BJ (cell line): Measurements from ENCODE around the gene CCDC12. TPM values are rescaled to one million over a fixed set of nuclear protein-coding genes. Genes with fewer than 3 reads are reported as not detected.

Experiments
- CTCF ChIA-PET: fragments of 350-600 bp; formaldehyde crosslinking; extraction: SDS; loops from one replicate; lab custom pipeline; 2021; ENCODE audit warnings: antibody characterized with exemption, inconsistent platforms; lab: Yijun Ruan, JAX
- POLR2A ChIA-PET: fragments of 300-600 bp; sonication (Branson Sonifier 250); formaldehyde crosslinking; extraction: SDS; loops from one replicate; lab custom pipeline; 2021; ENCODE audit warnings: antibody characterized with exemption; lab: Charles Lee
- DNase-seq: peaks from one replicate; pipeline ENCODE4 v3.0.0-alpha.2; 2011; ENCODE audit warnings: low read depth
- H3K27me3 ChIP-seq: 2 replicates; pipeline ENCODE4 v1.6.0; 2011; ENCODE audit warnings: low read length; ENCODE audit not compliant: control insufficient read depth, insufficient read depth
- H3K36me3 ChIP-seq: 2 replicates; pipeline ENCODE4 v1.5.1; 2011; ENCODE audit warnings: low read length; ENCODE audit not compliant: control insufficient read depth, insufficient read depth
- H3K4me3 ChIP-seq: 2 replicates; pipeline ENCODE4 v1.5.1; 2011; ENCODE audit warnings: low read depth, mild to moderate bottlenecking, control low read depth, low read length
- CTCF ChIP-seq: IDR thresholded peaks from 2 replicates; pipeline ENCODE4 v1.5.1; 2011; ENCODE audit warnings: low read depth, mild to moderate bottlenecking, control low read depth, inconsistent platforms, low read length, moderate library complexity; ENCODE audit not compliant: insufficient read depth
- polyA plus RNA-seq: library from polyadenylated mRNA; depleted of rRNA; stranded (reverse); fragments of >200 nt; gene quantifications from 2 replicates; pipeline ENCODE4 v1.2.3, GENCODE V29; 2011

The CCDC12 gene
- polyA plus RNA-seq, 1 experiment: 20.8 TPM

- DNase-seq: no peak
- Histone ChIP-seq H3K36me3 (0 out of 2 replicates have a peak, but pooled peaks cover 1% of the 10 kb centered on the region), H3K4me3 (no peak overlapping the region), H3K27me3 (no peaks in the 10 kb centered on the region)
- CTCF ChIA-PET: no interaction called here
- no peak for TF ChIP-seq CTCF
- POLR2A ChIA-PET: no interaction called here
Observed at GRCh38 chr3:46972396-46972795, 4.1 kb downstream of the CCDC12 start.

- Histone ChIP-seq H3K27me3 (no peaks in the 10 kb centered on the region), H3K4me3 (no peak overlapping the region), H3K36me3 (peaks cover 1% of the 10 kb centered on the region; the same call in 1 of the 2 replicates)
- CTCF ChIA-PET: no interaction called here
- no peak for DNase-seq
- TF ChIP-seq CTCF: no peak
- POLR2A ChIA-PET: no interaction called here
Observed at GRCh38 chr3:46971742-46972141, 4.8 kb downstream of the CCDC12 start.

GRCh38 chr3:46971151-46971550 lies 5.4 kb downstream of the CCDC12 start:
- TF ChIP-seq CTCF: no peak
- no peak for DNase-seq
- Histone ChIP-seq H3K27me3 (no peaks in the 10 kb centered on the region), H3K4me3 (no peak overlapping the region), H3K36me3 (peaks cover 1% of the 10 kb centered on the region; the same call in 1 of the 2 replicates)
- ChIA-PET POLR2A (no interaction called here), CTCF (no interaction called here)

- no peaks in the 10 kb centered on the region for H3K27me3 ChIP-seq
- CTCF ChIA-PET: no interaction called here
- peaks cover 1% of the 10 kb centered on the region; the same call in 1 of the 2 replicates for H3K36me3 ChIP-seq
- no peak for DNase-seq
- no peak for TF ChIP-seq CTCF
- POLR2A ChIA-PET: no interaction called here
- H3K4me3 ChIP-seq: no peak overlapping the region
Observed at GRCh38 chr3:46970391-46971091, 6.0 kb downstream of the CCDC12 start.

GRCh38 chr3:46968783-46969428 lies 7.6 kb downstream of the CCDC12 start:
- ChIA-PET CTCF (no interaction called here), POLR2A (no interaction called here)
- H3K27me3 ChIP-seq: no peaks in the 10 kb centered on the region
- no peak for DNase-seq
- H3K4me3 ChIP-seq: no peak overlapping the region
- no peak for TF ChIP-seq CTCF
- H3K36me3 ChIP-seq: peaks cover 1% of the 10 kb centered on the region; the same call in 1 of the 2 replicates
